CD14-positive monocyte (primary cell): Measurements from ENCODE around the gene LINGO4. TPM values are rescaled to one million over a fixed set of nuclear protein-coding genes. Genes with fewer than 3 reads are reported as not detected.

Source experiments
- DNase-seq, 3 donors: peaks; one replicate each; pipeline ENCODE4 v3.0.0-alpha.2; 2011 to 2022
- H2AFZ ChIP-seq: 2 replicates; pipeline ENCODE4 v1.6.0; 2012; ENCODE audit warnings: mild to moderate bottlenecking, low read depth, low read length, inconsistent platforms; ENCODE audit not compliant: insufficient read depth, poor library complexity, severe bottlenecking
- H3K27ac ChIP-seq, 2 donors: 1 replicate in 1 of 2; 2 replicates in 1 of 2; pipeline ENCODE4 v1.5.1; 2012 to 2013; ENCODE audit warnings: low read length in 2 of 2, control low read depth in 1 of 2, inconsistent platforms in 1 of 2, low read depth in 1 of 2, mild to moderate bottlenecking in 1 of 2
- H3K27me3 ChIP-seq, 2 donors: one replicate each; pipeline versions ENCODE4 v1.6.0 to v1.6.1; 2011 to 2013; ENCODE audit warnings: low read length in 2 of 2; ENCODE audit not compliant: control insufficient read depth in 2 of 2, insufficient read depth in 2 of 2
- H3K36me3 ChIP-seq, 2 donors: replicated peaks in 1 of 2; 1 replicate in 1 of 2; 2 replicates in 1 of 2; pipeline versions ENCODE4 v1.5.1 to v1.6.1; 2012 to 2013; ENCODE audit warnings: low read length in 2 of 2, control low read depth in 1 of 2, inconsistent platforms in 1 of 2, mild to moderate bottlenecking in 1 of 2; ENCODE audit not compliant: insufficient read depth in 2 of 2, control insufficient read depth in 1 of 2
- H3K4me1 ChIP-seq, 2 donors: 1 replicate in 1 of 2; 2 replicates in 1 of 2; pipeline versions ENCODE4 v1.5.1 to v1.6.1; 2012 to 2013; ENCODE audit warnings: low read length in 2 of 2, control low read depth in 1 of 2, inconsistent platforms in 1 of 2, mild to moderate bottlenecking in 1 of 2, moderate library complexity in 1 of 2; ENCODE audit not compliant: insufficient read depth in 2 of 2, control insufficient read depth in 1 of 2
- H3K4me2 ChIP-seq: replicated peaks from 2 replicates; pipeline ENCODE3; 2012; ENCODE audit warnings: low read length, moderate library complexity, mild to moderate bottlenecking; ENCODE audit not compliant: poor library complexity, severe bottlenecking; ENCODE audit errors: extremely low read depth
- H3K4me3 ChIP-seq, 3 experiments: fragments of 200-600 bp in 1 of 3; sonication (generic) in 1 of 3; replicated peaks in 1 of 3; 1 replicate in 2 of 3; 2 replicates in 1 of 3; pipeline ENCODE4 v1.5.1; 2011 to 2013; ENCODE audit warnings: low read length in 3 of 3, mild to moderate bottlenecking in 3 of 3, control low read depth in 2 of 3, low read depth in 2 of 3, inconsistent platforms in 1 of 3, moderate library complexity in 1 of 3
- H3K79me2 ChIP-seq: 2 replicates; pipeline ENCODE4 v1.6.0; 2012; ENCODE audit warnings: mild to moderate bottlenecking, control low read depth, inconsistent platforms, low read length, moderate library complexity; ENCODE audit not compliant: insufficient read depth
- H3K9ac ChIP-seq: 2 replicates; pipeline ENCODE4 v1.6.0; 2017; ENCODE audit warnings: low read length, mild to moderate bottlenecking; ENCODE audit not compliant: insufficient read depth, poor library complexity, severe bottlenecking
- H3K9me3 ChIP-seq, 2 donors: replicated peaks in 1 of 2; 1 replicate in 1 of 2; 2 replicates in 1 of 2; pipeline versions ENCODE4 v1.5.1 to v1.6.1; 2012 to 2013; ENCODE audit warnings: low read length in 2 of 2, control low read depth in 1 of 2; ENCODE audit not compliant: control insufficient read depth in 1 of 2, insufficient read depth in 1 of 2
- H4K20me1 ChIP-seq: 2 replicates; pipeline ENCODE4 v1.6.0; 2012; ENCODE audit warnings: mild to moderate bottlenecking, low read length, control low read depth, moderate library complexity; ENCODE audit not compliant: insufficient read depth
- H3K27ac Mint-ChIP-seq, 7 donors: one replicate each; pipeline ENCODE4 v1.8.0; 2020; ENCODE audit warnings: mild to moderate bottlenecking in 7 of 7, mixed read lengths in 7 of 7, moderate library complexity in 6 of 7, inconsistent platforms in 2 of 7
- H3K27me3 Mint-ChIP-seq, 3 donors: one replicate each; pipeline ENCODE4 v1.8.0; 2021 to 2022; ENCODE audit warnings: low read depth in 3 of 3, mild to moderate bottlenecking in 3 of 3, mixed read lengths in 3 of 3, moderate library complexity in 3 of 3, inconsistent platforms in 1 of 3
- H3K36me3 Mint-ChIP-seq, 2 donors: one replicate each; pipeline ENCODE4 v1.8.0; 2020; ENCODE audit warnings: mixed read lengths in 2 of 2, inconsistent platforms in 1 of 2, mild to moderate bottlenecking in 1 of 2
- H3K4me1 Mint-ChIP-seq: one replicate; pipeline ENCODE4 v1.8.0; 2020; ENCODE audit warnings: mild to moderate bottlenecking, mixed read lengths
- H3K4me3 Mint-ChIP-seq, 2 donors: one replicate each; pipeline ENCODE4 v1.8.0; 2020; ENCODE audit warnings: mild to moderate bottlenecking in 2 of 2, mixed read lengths in 2 of 2, moderate library complexity in 1 of 2
- H3K9me3 Mint-ChIP-seq, 7 donors: one replicate each; pipeline ENCODE4 v1.8.0; 2020 to 2022; ENCODE audit warnings: mixed read lengths in 7 of 7, mild to moderate bottlenecking in 6 of 7, moderate library complexity in 6 of 7, inconsistent platforms in 2 of 7
- WGBS: methylation state at CpG from one replicate; pipeline ENCODE4 v1.1.5; 2013; ENCODE audit warnings: missing lambda C conversion rate; ENCODE audit not compliant: insufficient coverage; 5-methylcytosine and 5-hydroxymethylcytosine counted together
- intact Hi-C, 2 donors: fragments of 100-400 bp; cut with micrococcal nuclease; formaldehyde crosslinking; loops; one replicate each; pipeline versions ENCODE4 v1.15.0 to v1.15.1; 2023
- polyA plus RNA-seq, 3 donors: library from polyadenylated mRNA; depleted of rRNA in 1 of 3; unstranded in 2 of 3; stranded (reverse) in 1 of 3; fragments of 300-500 nt in 2 of 3; fragments of >200 nt in 1 of 3; fragmentation: Illumina TruSeq in 2 of 3; gene quantifications; 1 replicate in 2 of 3; 2 replicates in 1 of 3; pipeline ENCODE4 v1.2.3, GENCODE V29; 2012 to 2021
- TF ChIP-seq, protein P1 (sequence below): fragments of 200-600 bp; IDR thresholded peaks from one replicate; pipeline ENCODE4 v1.8.0; 2022; ENCODE audit warnings: antibody characterized with exemption, mild to moderate bottlenecking

The LINGO4 gene
- polyA plus RNA-seq, 3 donors, result not detected

DNA sequence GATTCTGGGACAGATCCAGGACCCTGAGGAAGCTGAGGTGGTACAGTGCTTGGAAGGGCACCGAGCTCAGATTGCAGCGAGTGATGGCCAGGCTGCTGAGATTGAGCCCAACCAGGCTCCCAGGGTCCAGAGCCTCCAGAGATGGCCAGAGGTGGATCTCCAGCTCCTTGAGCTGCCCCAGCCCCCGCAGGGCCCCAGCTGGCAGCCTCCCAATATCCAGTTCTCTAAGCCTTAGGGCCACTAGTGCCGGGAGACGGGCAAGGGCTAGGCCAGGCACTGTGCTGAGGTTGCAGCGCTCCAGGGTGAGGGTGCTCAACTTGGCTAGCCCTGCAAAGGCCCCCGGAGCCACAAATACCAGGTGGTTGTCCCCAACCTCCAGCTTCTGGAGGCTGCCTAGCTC is 3.4 kb downstream of the LINGO4 start:
- intact Hi-C loops, result no loop called here
- Mint-ChIP-seq H3K27ac (no peak overlapping the region), H3K4me1 (peaks cover 2% of the 10 kb centered on the region), H3K27me3 (peaks cover 24 to 30% (median 27%) of the 10 kb centered on the region in 3 donors), H3K9me3 (no peaks in the 10 kb centered on the region), H3K36me3 (no peaks in the 10 kb centered on the region), H3K4me3 (no peak overlapping the region)
- Histone ChIP-seq H3K36me3 (no peaks in the 10 kb centered on the region), H3K4me1 (no peaks in the 10 kb centered on the region), H3K79me2 (no peaks in the 10 kb centered on the region), H3K4me2 (no peak overlapping the region), H4K20me1 (no peaks in the 10 kb centered on the region), H3K27me3 (peaks cover 5 to 16% of the 10 kb centered on the region in 2 donors), H2AFZ (no peak overlapping the region), H3K27ac (no peak overlapping the region), H3K9ac (no peak overlapping the region), H3K4me3 (no peak overlapping the region), H3K9me3 (no peaks in the 10 kb centered on the region)
- DNase-seq, result no peak
- TF ChIP-seq, protein P1, sequence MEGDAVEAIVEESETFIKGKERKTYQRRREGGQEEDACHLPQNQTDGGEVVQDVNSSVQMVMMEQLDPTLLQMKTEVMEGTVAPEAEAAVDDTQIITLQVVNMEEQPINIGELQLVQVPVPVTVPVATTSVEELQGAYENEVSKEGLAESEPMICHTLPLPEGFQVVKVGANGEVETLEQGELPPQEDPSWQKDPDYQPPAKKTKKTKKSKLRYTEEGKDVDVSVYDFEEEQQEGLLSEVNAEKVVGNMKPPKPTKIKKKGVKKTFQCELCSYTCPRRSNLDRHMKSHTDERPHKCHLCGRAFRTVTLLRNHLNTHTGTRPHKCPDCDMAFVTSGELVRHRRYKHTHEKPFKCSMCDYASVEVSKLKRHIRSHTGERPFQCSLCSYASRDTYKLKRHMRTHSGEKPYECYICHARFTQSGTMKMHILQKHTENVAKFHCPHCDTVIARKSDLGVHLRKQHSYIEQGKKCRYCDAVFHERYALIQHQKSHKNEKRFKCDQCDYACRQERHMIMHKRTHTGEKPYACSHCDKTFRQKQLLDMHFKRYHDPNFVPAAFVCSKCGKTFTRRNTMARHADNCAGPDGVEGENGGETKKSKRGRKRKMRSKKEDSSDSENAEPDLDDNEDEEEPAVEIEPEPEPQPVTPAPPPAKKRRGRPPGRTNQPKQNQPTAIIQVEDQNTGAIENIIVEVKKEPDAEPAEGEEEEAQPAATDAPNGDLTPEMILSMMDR, result no peak
- 90% methylated on average over 6 of the region's 7 CpGs for whole genome bisulfite sequencing

DNA sequence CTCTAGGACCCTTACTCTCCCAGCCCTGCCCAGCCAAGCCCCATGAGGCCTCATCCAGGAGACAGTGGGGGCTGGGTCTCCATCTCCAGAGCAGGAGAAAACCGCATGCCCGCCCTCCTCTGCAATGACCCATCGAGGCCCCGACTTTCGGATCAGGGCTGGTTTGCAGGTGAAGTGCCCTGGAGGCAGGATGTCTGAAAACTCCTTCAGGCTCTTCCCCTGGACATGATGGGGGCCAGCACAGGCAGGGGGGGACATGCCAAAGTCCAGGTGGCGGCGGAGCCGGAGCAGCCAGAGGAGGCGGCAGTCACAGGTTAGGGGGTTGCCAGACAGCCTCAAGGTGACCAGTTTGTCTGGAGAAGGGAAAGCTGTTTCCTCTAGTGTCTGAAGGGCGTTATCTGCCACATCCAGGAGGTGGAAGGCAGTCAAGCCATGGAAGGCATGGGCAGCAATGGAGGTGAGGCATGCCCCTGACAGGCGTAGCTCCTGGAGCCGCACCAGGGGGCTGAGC is 3.9 kb downstream of the LINGO4 start:
- Mint-ChIP-seq H3K9me3 (no peaks in the 10 kb centered on the region), H3K36me3 (no peaks in the 10 kb centered on the region), H3K4me1 (peaks cover 2% of the 10 kb centered on the region), H3K27me3 (peaks cover 24 to 32% (median 27%) of the 10 kb centered on the region in 3 donors), H3K4me3 (no peak overlapping the region), H3K27ac (no peak overlapping the region)
- no peak for DNase-seq
- TF ChIP-seq, protein P1, result no peak
- Histone ChIP-seq H3K79me2 (no peaks in the 10 kb centered on the region), H4K20me1 (no peaks in the 10 kb centered on the region), H3K4me1 (no peaks in the 10 kb centered on the region), H3K4me3 (no peak overlapping the region), H3K9me3 (no peaks in the 10 kb centered on the region), H3K27me3 (peaks cover 5 to 16% of the 10 kb centered on the region in 2 donors), H3K9ac (no peak overlapping the region), H3K36me3 (no peaks in the 10 kb centered on the region), H2AFZ (no peak overlapping the region), H3K27ac (no peak overlapping the region), H3K4me2 (no peak overlapping the region)
- intact Hi-C loops, result no loop called here
- 97% methylated on average over 12 of the region's 12 CpGs for WGBS
